Neural cell (in vitro differentiated cells): ENCODE measurements around the gene RABEPK. TPM values are rescaled to one million over a fixed set of nuclear protein-coding genes. Genes with fewer than 3 reads are reported as not detected.

Experiments used
- H2AFZ ChIP-seq: fragments of 200-600, 300-800 bp; sonication (generic), shearing (Covaris generic); 2 replicates; pipeline ENCODE4 v1.6.0; 2014; ENCODE audit warnings: low read depth, mild to moderate bottlenecking, antibody characterized with exemption, low read length, moderate library complexity
- H3F3A ChIP-seq: fragments of 200-600 bp; shearing (Covaris generic); 2 replicates; pipeline ENCODE4 v1.6.1; 2016; ENCODE audit warnings: mild to moderate bottlenecking, moderate library complexity, mixed read lengths, antibody characterized with exemption, low read length; ENCODE audit not compliant: insufficient read depth, poor library complexity, severe bottlenecking
- H3K27ac ChIP-seq: fragments of 200-600, 300-800 bp; sonication (generic), shearing (Covaris generic); 2 replicates; pipeline ENCODE4 v1.5.1; 2014; ENCODE audit warnings: mild to moderate bottlenecking, low read length, moderate library complexity
- H3K27me3 ChIP-seq: fragments of 300-800, 200-600 bp; sonication (generic), shearing (Covaris generic); 2 replicates; pipeline ENCODE4 v1.6.0; 2014; ENCODE audit warnings: mild to moderate bottlenecking, low read depth, low read length, moderate library complexity; ENCODE audit not compliant: insufficient read depth
- H3K36me3 ChIP-seq: fragments of 300-800, 200-600 bp; sonication (generic), shearing (Covaris generic); 2 replicates; pipeline ENCODE4 v1.5.1; 2014; ENCODE audit warnings: mild to moderate bottlenecking, antibody characterized with exemption, low read length, moderate library complexity; ENCODE audit not compliant: insufficient read depth
- H3K4me2 ChIP-seq: fragments of 300-800, 200-600 bp; sonication (generic), shearing (Covaris generic); 2 replicates; pipeline ENCODE4 v1.6.0; 2014; ENCODE audit warnings: mild to moderate bottlenecking, low read length
- H3K4me3 ChIP-seq: fragments of 300-800, 200-600 bp; sonication (generic), shearing (Covaris generic); 2 replicates; pipeline ENCODE4 v1.5.1; 2014; ENCODE audit warnings: mild to moderate bottlenecking, low read length, moderate library complexity
- H3K79me2 ChIP-seq: fragments of 200-600 bp; shearing (Covaris generic); replicated peaks from 2 replicates; pipeline ENCODE4 v1.6.0; 2014; ENCODE audit warnings: mild to moderate bottlenecking, low read length, moderate library complexity; ENCODE audit not compliant: insufficient read depth
- H3K9ac ChIP-seq: fragments of 300-800, 200-600 bp; sonication (generic), shearing (Covaris generic); 2 replicates; pipeline ENCODE4 v1.6.1; 2016; ENCODE audit warnings: mild to moderate bottlenecking, low read length, mixed read lengths
- H3K9me2 ChIP-seq: fragments of 200-600 bp; shearing (Covaris generic); 2 replicates; pipeline ENCODE4 v1.6.1; 2016; ENCODE audit warnings: mild to moderate bottlenecking, low read length, mixed read lengths; ENCODE audit not compliant: insufficient read depth
- H3K9me3 ChIP-seq: fragments of 200-600, 300-800 bp; sonication (generic), shearing (Covaris generic); 2 replicates; pipeline ENCODE4 v1.6.1; 2016; ENCODE audit warnings: mild to moderate bottlenecking, mixed run types, low read length, moderate library complexity, mixed read lengths
- H4K20me1 ChIP-seq: fragments of 200-600 bp; shearing (Covaris generic); 2 replicates; pipeline ENCODE4 v1.6.1; 2016; ENCODE audit warnings: mild to moderate bottlenecking, mixed run types; ENCODE audit not compliant: insufficient read depth
- CTCF ChIP-seq: fragments of 450-650 bp; IDR thresholded peaks from 2 replicates; pipeline ENCODE4 v1.5.1; 2014; ENCODE audit warnings: antibody characterized with exemption, mild to moderate bottlenecking, moderate library complexity; ENCODE audit not compliant: poor library complexity, severe bottlenecking
- EP300 ChIP-seq: fragments of 450-650 bp; conservative IDR thresholded peaks from 2 replicates; pipeline ENCODE4 v1.6.1; 2014; ENCODE audit warnings: antibody characterized with exemption, mild to moderate bottlenecking, moderate library complexity; ENCODE audit not compliant: poor library complexity, severe bottlenecking
- EZH2 ChIP-seq: fragments of 200-600, 300-800 bp; shearing (Covaris generic), sonication (generic); IDR thresholded peaks from 2 replicates; pipeline ENCODE4 v1.6.1; 2014; ENCODE audit warnings: antibody characterized with exemption, low read length, borderline replicate concordance, mild to moderate bottlenecking; ENCODE audit not compliant: insufficient read depth, poor library complexity, severe bottlenecking
- MXI1 ChIP-seq: fragments of 450-650 bp; conservative IDR thresholded peaks from 2 replicates; pipeline ENCODE4 v1.6.1; 2014; ENCODE audit warnings: antibody characterized with exemption, mild to moderate bottlenecking; ENCODE audit not compliant: poor library complexity, severe bottlenecking
- POLR2AphosphoS5 ChIP-seq: IDR thresholded peaks from 2 replicates; pipeline ENCODE4 v1.6.1; 2012
- RAD21 ChIP-seq: fragments of 450-650 bp; conservative IDR thresholded peaks from 2 replicates; pipeline ENCODE4 v1.6.1; 2014; ENCODE audit warnings: antibody characterized with exemption, mild to moderate bottlenecking, moderate library complexity
- REST ChIP-seq: IDR thresholded peaks from 2 replicates; pipeline ENCODE4 v1.6.1; 2012; ENCODE audit warnings: borderline replicate concordance
- SMC3 ChIP-seq: fragments of 450-650 bp; conservative IDR thresholded peaks from 2 replicates; pipeline ENCODE4 v1.6.1; 2014; ENCODE audit warnings: antibody characterized with exemption, mild to moderate bottlenecking, moderate library complexity; ENCODE audit not compliant: poor library complexity
- TAF1 ChIP-seq: IDR thresholded peaks from 2 replicates; pipeline ENCODE4 v1.6.1; 2012; ENCODE audit warnings: low read depth
- polyA plus RNA-seq: library from polyadenylated mRNA; depleted of rRNA; stranded (reverse); fragments of >200 nt; gene quantifications from 2 replicates; pipeline ENCODE4 v1.2.3, GENCODE V29; 2014

Gene RABEPK
- polyA plus RNA-seq, 1 donor from 2014 or later, result 58.2 TPM

GRCh38 chr9:125166762-125167161 lies 33.6 kb upstream of the RABEPK start:
- H3F3A ChIP-seq, result no peaks in the 10 kb centered on the region
- no peak overlapping the region for H3K4me3 ChIP-seq
- H3K79me2 ChIP-seq, result peaks cover 4% of the 10 kb centered on the region
- H3K27me3 ChIP-seq, result no peaks in the 10 kb centered on the region
- H3K4me2 ChIP-seq, result no peak overlapping the region
- H3K9ac ChIP-seq, result no peak overlapping the region
- H3K27ac ChIP-seq, result no peak overlapping the region
- no peaks in the 10 kb centered on the region for H3K36me3 ChIP-seq
- H3K9me3 ChIP-seq, result no peaks in the 10 kb centered on the region
- no peaks in the 10 kb centered on the region for H4K20me1 ChIP-seq
- TF ChIP-seq EP300 (no peak), CTCF (no peak), TAF1 (no peak), MXI1 (no peak), RAD21 (no peak), EZH2 (no peak), POLR2AphosphoS5 (no peak), SMC3 (no peak), REST (no peak)
- H2AFZ ChIP-seq, result no peak overlapping the region
- H3K9me2 ChIP-seq, result no peaks in the 10 kb centered on the region

GRCh38 chr9:125169895-125170294 lies 30.4 kb upstream of the RABEPK start:
- Histone ChIP-seq H3K27me3 (no peaks in the 10 kb centered on the region), H3F3A (no peaks in the 10 kb centered on the region), H3K9ac (no peak overlapping the region), H3K79me2 (peaks cover 16% of the 10 kb centered on the region), H3K9me3 (no peaks in the 10 kb centered on the region), H3K27ac (no peak overlapping the region), H3K36me3 (no peaks in the 10 kb centered on the region), H2AFZ (no peak overlapping the region), H3K9me2 (no peaks in the 10 kb centered on the region), H3K4me2 (no peak overlapping the region), H3K4me3 (no peak overlapping the region), H4K20me1 (no peaks in the 10 kb centered on the region)
- no peak for TF ChIP-seq RAD21
- no peak for TF ChIP-seq EZH2
- no peak for TF ChIP-seq CTCF
- TF ChIP-seq REST, result no peak
